GM21447 (cell line): ENCODE data around the gene ADARB2.

Experiments used
- ATAC-seq: cut with Tn5 transposase; IDR thresholded peaks from one replicate; pipeline ENCODE4 v1.9.1; 2021; ENCODE audit not compliant: unreplicated experiment

Gene ADARB2

GRCh38 chr10:1644191-1644711 is 93.1 kb downstream of the ADARB2 start:
- ATAC-seq: no peak

GRCh38 chr10:1643908-1644179 is 93.5 kb downstream of the ADARB2 start:
- ATAC-seq: no peak

- no peak for ATAC-seq
These were observed 94.0 kb downstream of the ADARB2 start for GRCh38 chr10:1643161-1643907.

GRCh38 chr10:1642600-1643160 is 94.6 kb downstream of the ADARB2 start:
- ATAC-seq: no peak

- ATAC-seq: no peak
These were observed 95.9 kb downstream of the ADARB2 start for GRCh38 chr10:1641402-1641801.

- ATAC-seq: no peak
These were observed 98.4 kb downstream of the ADARB2 start for GRCh38 chr10:1638889-1639419.

GRCh38 chr10:1635340-1635739 is 102.0 kb downstream of the ADARB2 start:
- no peak for ATAC-seq

GRCh38 chr10:1634239-1634638 is 103.1 kb downstream of the ADARB2 start:
- no peak for ATAC-seq

GRCh38 chr10:1633783-1634182 is 103.5 kb downstream of the ADARB2 start:
- ATAC-seq: no peak

- no peak for ATAC-seq
These were observed 104.7 kb downstream of the ADARB2 start for GRCh38 chr10:1632596-1632995.

GRCh38 chr10:1632141-1632540 is 105.2 kb downstream of the ADARB2 start:
- no peak for ATAC-seq

- no peak for ATAC-seq
These were observed 106.0 kb downstream of the ADARB2 start for GRCh38 chr10:1631282-1631681.

GRCh38 chr10:1630304-1630703 is 107.0 kb downstream of the ADARB2 start:
- no peak for ATAC-seq

GRCh38 chr10:1629326-1630198 is 107.8 kb downstream of the ADARB2 start:
- ATAC-seq: no peak

- no peak for ATAC-seq
These were observed 108.6 kb downstream of the ADARB2 start for GRCh38 chr10:1628757-1629156.

- ATAC-seq: no peak
These were observed 109.4 kb downstream of the ADARB2 start for GRCh38 chr10:1627945-1628344.

- ATAC-seq: no peak
These were observed 110.5 kb downstream of the ADARB2 start for GRCh38 chr10:1626835-1627234.

- ATAC-seq: no peak
These were observed 110.9 kb downstream of the ADARB2 start for GRCh38 chr10:1626410-1626809.

- ATAC-seq: no peak
These were observed 111.6 kb downstream of the ADARB2 start for GRCh38 chr10:1625731-1626130.

GRCh38 chr10:1625079-1625478 is 112.2 kb downstream of the ADARB2 start:
- ATAC-seq: no peak

GRCh38 chr10:1624240-1624639 is 113.1 kb downstream of the ADARB2 start:
- no peak for ATAC-seq

GRCh38 chr10:1620803-1621202 is 116.5 kb downstream of the ADARB2 start:
- no peak for ATAC-seq
